ENCODE measurements around the gene ACMSD. TPM values are rescaled to one million over a fixed set of nuclear protein-coding genes. Genes with fewer than 3 reads are reported as not detected.

Gene ACMSD
- total RNA-seq (2022; extraction: Qiagen RNA extraction), result not detected in 5 replicates

GRCh38 chr2:134838143-134838620, at the start of gene ACMSD:
ACMSD (plus strand) TSS chr2:134838616; CDS start chr2:134838683, 67 bp downstream.

GRCh38 chr2:134918526-134919340, 80.3 kb downstream of the ACMSD start, which contains the start of gene CCNT2:
CCNT2 (plus strand) TSS chr2:134918822; CDS start chr2:134918855, 33 bp downstream.

Other genes with a start within 250 kb of the ACMSD start
- 0.08 to 0.15 TPM (median 0.09 TPM) in 5 replicates for gene TMEM163, start 119.6 kb upstream of the ACMSD start, total RNA-seq (2022; extraction: Qiagen RNA extraction)
- 8.2 to 10.7 TPM (median 10.3 TPM) in 5 replicates for gene CCNT2, start 80.2 kb downstream of the ACMSD start, total RNA-seq (2022; extraction: Qiagen RNA extraction)
- not detected in 5 replicates for gene MAP3K19, start 208.8 kb downstream of the ACMSD start, total RNA-seq (2022; extraction: Qiagen RNA extraction)
- 24.0 to 30.6 TPM (median 26.5 TPM) in 5 replicates for gene RAB3GAP1, start 213.7 kb downstream of the ACMSD start, total RNA-seq (2022; extraction: Qiagen RNA extraction)

All from A549 treated with CORT108297 at 1 μM for 4 hours (cell line).